GM23338 (cell line): ENCODE measurements around the gene CCN6. TPM values are rescaled to one million over a fixed set of nuclear protein-coding genes. Genes with fewer than 3 reads are reported as not detected.
"Not testable (repeated sequence)": the region's sequence is repeated elsewhere in the genome, so short reads cannot be mapped to it uniquely, and the experiment has no call there.

Experiments used
- ATAC-seq: fragments of 200-7000 bp; cut with Tn5 transposase; 3 replicates; pipeline ENCODE4 v1.9.1; 2020
- DNase-seq: peaks from one replicate; pipeline ENCODE4 v3.0.0-alpha.2; 2015; ENCODE audit warnings: low spot score
- H2AFZ ChIP-seq: fragments of 200-600 bp; sonication (generic); 2 replicates; pipeline ENCODE4 v1.8.0; 2016; ENCODE audit warnings: antibody characterized with exemption, mild to moderate bottlenecking, moderate library complexity
- H3F3A ChIP-seq: fragments of 200-600 bp; sonication (generic); replicated peaks from 2 replicates; pipeline ENCODE4 v1.8.0; 2017; ENCODE audit warnings: antibody characterized with exemption, mixed run types, low read depth
- H3K27ac ChIP-seq: fragments of 200-600 bp; sonication (generic); 2 replicates; pipeline ENCODE4 v1.6.1; 2016; ENCODE audit warnings: low read depth
- H3K27me3 ChIP-seq: fragments of 200-600 bp; sonication (generic); 2 replicates; pipeline ENCODE4 v1.8.0; 2016; ENCODE audit warnings: mild to moderate bottlenecking, mixed run types, moderate library complexity; ENCODE audit not compliant: insufficient read depth
- H3K36me3 ChIP-seq: fragments of 200-600 bp; sonication (generic); 2 replicates; pipeline ENCODE4 v1.8.0; 2016; ENCODE audit warnings: mild to moderate bottlenecking; ENCODE audit not compliant: insufficient read depth
- H3K4me1 ChIP-seq: fragments of 200-600 bp; sonication (generic); 2 replicates; pipeline ENCODE4 v1.8.0; 2016; ENCODE audit warnings: mild to moderate bottlenecking, moderate library complexity; ENCODE audit not compliant: insufficient read depth
- H3K4me2 ChIP-seq: fragments of 200-600 bp; sonication (generic); 2 replicates; pipeline ENCODE4 v1.7.1; 2017; ENCODE audit warnings: mixed run types
- H3K4me3 ChIP-seq: fragments of 200-600 bp; sonication (generic); 2 replicates; pipeline ENCODE4 v1.6.1; 2016; ENCODE audit warnings: mixed run types
- H3K79me2 ChIP-seq: fragments of 200-600 bp; sonication (generic); replicated peaks from 2 replicates; pipeline ENCODE4 v1.8.0; 2017; ENCODE audit warnings: mild to moderate bottlenecking; ENCODE audit not compliant: insufficient read depth
- H3K9me2 ChIP-seq: fragments of 200-600 bp; sonication (generic); 2 replicates; pipeline ENCODE4 v1.8.0; 2017; ENCODE audit not compliant: insufficient read depth
- H4K20me1 ChIP-seq: fragments of 200-600 bp; sonication (generic); replicated peaks from 2 replicates; pipeline ENCODE4 v1.8.0; 2017; ENCODE audit warnings: mild to moderate bottlenecking; ENCODE audit not compliant: insufficient read depth
- H3K27ac Mint-ChIP-seq: 2 replicates; pipeline ENCODE4 v1.8.0; 2020; ENCODE audit warnings: inconsistent platforms, mild to moderate bottlenecking, moderate library complexity, mixed read lengths
- H3K27me3 Mint-ChIP-seq: 3 replicates; pipeline ENCODE4 v1.8.0; 2022; ENCODE audit warnings: low read depth, mild to moderate bottlenecking, moderate library complexity, mixed read lengths, inconsistent platforms; ENCODE audit not compliant: insufficient read depth, poor library complexity
- H3K36me3 Mint-ChIP-seq: 3 replicates; pipeline ENCODE4 v1.8.0; 2021; ENCODE audit warnings: low read depth, mild to moderate bottlenecking, inconsistent platforms, moderate library complexity, mixed read lengths
- H3K4me1 Mint-ChIP-seq: 3 replicates; pipeline ENCODE4 v1.8.0; 2020; ENCODE audit warnings: mild to moderate bottlenecking, inconsistent platforms, mixed read lengths
- H3K4me3 Mint-ChIP-seq: 3 replicates; pipeline ENCODE4 v1.8.0; 2021; ENCODE audit warnings: moderate library complexity, mild to moderate bottlenecking, inconsistent platforms, mixed read lengths
- H3K9me3 Mint-ChIP-seq: 3 replicates; pipeline ENCODE4 v1.8.0; 2020; ENCODE audit warnings: moderate library complexity, mild to moderate bottlenecking, inconsistent platforms, mixed read lengths
- CREB1 ChIP-seq: fragments of 250-450 bp; sonication (Bioruptor Pico); IDR thresholded peaks from 2 replicates; pipeline ENCODE4 v1.5.0; 2020; ENCODE audit warnings: low read depth, mild to moderate bottlenecking, moderate library complexity
- NANOG ChIP-seq: IDR thresholded peaks from 2 replicates; pipeline ENCODE4 v1.6.1; 2016; ENCODE audit warnings: antibody characterized with exemption, borderline replicate concordance
- POLR2AphosphoS5 ChIP-seq: IDR thresholded peaks from 2 replicates; pipeline ENCODE4 v1.6.1; 2016; ENCODE audit warnings: antibody characterized with exemption, low read depth
- STAT1 ChIP-seq: IDR thresholded peaks from one replicate; pipeline ENCODE4 v1.6.1; 2016; ENCODE audit warnings: antibody characterized with exemption; ENCODE audit not compliant: unreplicated experiment
- ZNF114 ChIP-seq: fragments of 250-450 bp; sonication (Bioruptor Pico); IDR thresholded peaks from 2 replicates; pipeline ENCODE4 v1.5.0; 2020; ENCODE audit warnings: mild to moderate bottlenecking, moderate library complexity
- ZNF331 ChIP-seq: fragments of 250-450 bp; sonication (Bioruptor Pico); IDR thresholded peaks from 2 replicates; pipeline ENCODE4 v1.5.0; 2020; ENCODE audit warnings: low read depth, mild to moderate bottlenecking, moderate library complexity
- polyA plus RNA-seq: library from polyadenylated mRNA; unstranded; fragments of >200 nt; fragmentation: Nextera tagmentation; extraction: Ambion mirVana; gene quantifications from 2 replicates; pipeline ENCODE4 v1.2.1, GENCODE V29; 2016
- total RNA-seq: library from RNA; depleted of rRNA; stranded (reverse); fragments of >200 nt; shearing (Covaris generic); gene quantifications from 2 replicates; pipeline ENCODE4 v1.2.3, GENCODE V29; 2014
- TF ChIP-seq, protein P1 (sequence below): fragments of 250-450 bp; sonication (Bioruptor Pico); IDR thresholded peaks from 2 replicates; pipeline ENCODE4 v1.5.0; 2020; ENCODE audit warnings: mild to moderate bottlenecking, moderate library complexity

Gene CCN6
- total and polyA plus RNA-seq, 2 experiments from 2014 or later: 0.65 TPM; not detected in 1

GRCh38 chr6:112050429-112050828, 3.5 kb upstream of the CCN6 start:
- Histone ChIP-seq H3K27ac (no peak overlapping the region), H3K4me2 (no peak overlapping the region), H3K4me1 (no peaks in the 10 kb centered on the region), H4K20me1 (no peaks in the 10 kb centered on the region), H3K79me2 (no peaks in the 10 kb centered on the region), H3K27me3 (no peaks in the 10 kb centered on the region), H3F3A (no peaks in the 10 kb centered on the region), H3K9me2 (no peaks in the 10 kb centered on the region), H3K4me3 (no peak overlapping the region), H3K36me3 (no peaks in the 10 kb centered on the region), H2AFZ (no peak overlapping the region)
- no peak for DNase-seq
- Mint-ChIP-seq H3K9me3 (peaks cover 6% of the 10 kb centered on the region; the same call in 1 of the 3 replicates), H3K4me1 (no peaks in the 10 kb centered on the region), H3K36me3 (no peaks in the 10 kb centered on the region), H3K27me3 (peaks cover 2% of the 10 kb centered on the region), H3K27ac (no peak overlapping the region), H3K4me3 (no peak overlapping the region)
- TF ChIP-seq CREB1: no peak
- TF ChIP-seq ZNF331 (CRISPR knock-in tag): no peak
- no peak for TF ChIP-seq STAT1
- TF ChIP-seq, protein P1, sequence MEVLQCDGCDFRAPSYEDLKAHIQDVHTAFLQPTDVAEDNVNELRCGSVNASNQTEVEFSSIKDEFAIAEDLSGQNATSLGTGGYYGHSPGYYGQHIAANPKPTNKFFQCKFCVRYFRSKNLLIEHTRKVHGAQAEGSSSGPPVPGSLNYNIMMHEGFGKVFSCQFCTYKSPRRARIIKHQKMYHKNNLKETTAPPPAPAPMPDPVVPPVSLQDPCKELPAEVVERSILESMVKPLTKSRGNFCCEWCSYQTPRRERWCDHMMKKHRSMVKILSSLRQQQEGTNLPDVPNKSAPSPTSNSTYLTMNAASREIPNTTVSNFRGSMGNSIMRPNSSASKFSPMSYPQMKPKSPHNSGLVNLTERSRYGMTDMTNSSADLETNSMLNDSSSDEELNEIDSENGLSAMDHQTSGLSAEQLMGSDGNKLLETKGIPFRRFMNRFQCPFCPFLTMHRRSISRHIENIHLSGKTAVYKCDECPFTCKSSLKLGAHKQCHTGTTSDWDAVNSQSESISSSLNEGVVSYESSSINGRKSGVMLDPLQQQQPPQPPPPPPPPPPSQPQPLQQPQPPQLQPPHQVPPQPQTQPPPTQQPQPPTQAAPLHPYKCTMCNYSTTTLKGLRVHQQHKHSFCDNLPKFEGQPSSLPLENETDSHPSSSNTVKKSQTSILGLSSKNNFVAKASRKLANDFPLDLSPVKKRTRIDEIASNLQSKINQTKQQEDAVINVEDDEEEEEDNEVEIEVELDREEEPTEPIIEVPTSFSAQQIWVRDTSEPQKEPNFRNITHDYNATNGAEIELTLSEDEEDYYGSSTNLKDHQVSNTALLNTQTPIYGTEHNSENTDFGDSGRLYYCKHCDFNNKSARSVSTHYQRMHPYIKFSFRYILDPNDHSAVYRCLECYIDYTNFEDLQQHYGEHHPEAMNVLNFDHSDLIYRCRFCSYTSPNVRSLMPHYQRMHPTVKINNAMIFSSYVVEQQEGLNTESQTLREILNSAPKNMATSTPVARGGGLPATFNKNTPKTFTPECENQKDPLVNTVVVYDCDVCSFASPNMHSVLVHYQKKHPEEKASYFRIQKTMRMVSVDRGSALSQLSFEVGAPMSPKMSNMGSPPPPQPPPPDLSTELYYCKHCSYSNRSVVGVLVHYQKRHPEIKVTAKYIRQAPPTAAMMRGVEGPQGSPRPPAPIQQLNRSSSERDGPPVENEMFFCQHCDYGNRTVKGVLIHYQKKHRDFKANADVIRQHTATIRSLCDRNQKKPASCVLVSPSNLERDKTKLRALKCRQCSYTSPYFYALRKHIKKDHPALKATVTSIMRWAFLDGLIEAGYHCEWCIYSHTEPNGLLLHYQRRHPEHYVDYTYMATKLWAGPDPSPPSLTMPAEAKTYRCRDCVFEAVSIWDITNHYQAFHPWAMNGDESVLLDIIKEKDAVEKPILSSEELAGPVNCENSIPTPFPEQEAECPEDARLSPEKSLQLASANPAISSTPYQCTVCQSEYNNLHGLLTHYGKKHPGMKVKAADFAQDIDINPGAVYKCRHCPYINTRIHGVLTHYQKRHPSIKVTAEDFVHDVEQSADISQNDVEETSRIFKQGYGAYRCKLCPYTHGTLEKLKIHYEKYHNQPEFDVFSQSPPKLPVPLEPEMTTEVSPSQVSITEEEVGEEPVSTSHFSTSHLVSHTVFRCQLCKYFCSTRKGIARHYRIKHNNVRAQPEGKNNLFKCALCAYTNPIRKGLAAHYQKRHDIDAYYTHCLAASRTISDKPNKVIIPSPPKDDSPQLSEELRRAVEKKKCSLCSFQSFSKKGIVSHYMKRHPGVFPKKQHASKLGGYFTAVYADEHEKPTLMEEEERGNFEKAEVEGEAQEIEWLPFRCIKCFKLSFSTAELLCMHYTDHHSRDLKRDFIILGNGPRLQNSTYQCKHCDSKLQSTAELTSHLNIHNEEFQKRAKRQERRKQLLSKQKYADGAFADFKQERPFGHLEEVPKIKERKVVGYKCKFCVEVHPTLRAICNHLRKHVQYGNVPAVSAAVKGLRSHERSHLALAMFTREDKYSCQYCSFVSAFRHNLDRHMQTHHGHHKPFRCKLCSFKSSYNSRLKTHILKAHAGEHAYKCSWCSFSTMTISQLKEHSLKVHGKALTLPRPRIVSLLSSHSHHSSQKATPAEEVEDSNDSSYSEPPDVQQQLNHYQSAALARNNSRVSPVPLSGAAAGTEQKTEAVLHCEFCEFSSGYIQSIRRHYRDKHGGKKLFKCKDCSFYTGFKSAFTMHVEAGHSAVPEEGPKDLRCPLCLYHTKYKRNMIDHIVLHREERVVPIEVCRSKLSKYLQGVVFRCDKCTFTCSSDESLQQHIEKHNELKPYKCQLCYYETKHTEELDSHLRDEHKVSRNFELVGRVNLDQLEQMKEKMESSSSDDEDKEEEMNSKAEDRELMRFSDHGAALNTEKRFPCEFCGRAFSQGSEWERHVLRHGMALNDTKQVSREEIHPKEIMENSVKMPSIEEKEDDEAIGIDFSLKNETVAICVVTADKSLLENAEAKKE: no peak
- TF ChIP-seq ZNF114 (CRISPR knock-in tag): no peak
- no peak for TF ChIP-seq POLR2AphosphoS5
- TF ChIP-seq NANOG: no peak
- ATAC-seq: no peak

DNA sequence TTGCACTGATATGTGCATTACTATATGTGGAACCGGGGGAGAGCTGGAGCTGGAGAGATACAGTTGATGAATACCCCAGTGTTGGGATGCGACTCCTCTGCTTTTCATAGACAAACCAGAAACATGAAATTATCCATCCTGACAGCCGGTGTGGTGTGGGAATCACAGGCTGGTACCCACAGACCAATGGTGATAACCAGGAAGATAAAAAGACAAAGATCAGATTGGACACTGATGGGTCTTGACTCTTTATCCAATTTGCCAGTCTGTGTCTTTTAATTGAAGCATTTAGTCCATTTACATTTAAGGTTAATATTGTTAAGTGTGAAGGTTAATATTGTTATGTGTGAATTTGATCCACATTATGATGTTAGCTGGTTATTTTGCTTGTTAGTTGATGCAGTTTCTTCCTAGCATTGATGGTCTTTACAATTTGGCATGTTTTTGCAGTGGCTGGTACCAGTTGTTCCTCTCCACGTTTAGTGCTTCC, 2.6 kb upstream of the CCN6 start:
- not testable (repeated sequence) for H3K9me3 Mint-ChIP-seq, H3K36me3 ChIP-seq, H3K4me3 Mint-ChIP-seq, H2AFZ ChIP-seq, H3K9me2 ChIP-seq, H3K4me1 Mint-ChIP-seq, H3K4me3 ChIP-seq, H3K4me2 ChIP-seq, H3K27ac Mint-ChIP-seq, H4K20me1 ChIP-seq, H3F3A ChIP-seq, ATAC-seq, H3K79me2 ChIP-seq, H3K27ac ChIP-seq, H3K36me3 Mint-ChIP-seq, H3K4me1 ChIP-seq, DNase-seq, H3K27me3 Mint-ChIP-seq, H3K27me3 ChIP-seq
